ENCODE measurements around the gene TMEM184C.

TMEM184C gene

GRCh38 chr4:147617173-147617840 lies at the start of gene TMEM184C:
Gene TMEM184C (plus strand): TSS chr4:147617397. CDS start chr4:147617957, 560 bp downstream.
- in situ Hi-C loops (cut with HindIII; ENCODE audit: low sequenced_read_pairs): no loop called here
- TF ChIP-seq CTCF (IDR thresholded peaks at IDR 0.05; ENCODE audit: low read depth, low read length): peak; percentile 17
- peak within 1 kb of the TSS; percentile 95 for H3K4me3 ChIP-seq (ENCODE audit: low read depth, low read length)
- peak; percentile 96 for DNase-seq (ENCODE audit: low read depth, low spot score)

- peak; percentile 36 for DNase-seq (ENCODE audit: low read depth, low spot score)
- peak; percentile 33 for TF ChIP-seq CTCF (IDR thresholded peaks at IDR 0.05; ENCODE audit: low read depth, low read length)
- in situ Hi-C loops (cut with HindIII; ENCODE audit: low sequenced_read_pairs): no loop called here
- H3K4me3 ChIP-seq (ENCODE audit: low read depth, low read length): no peak overlapping the region
Measured at GRCh38 chr4:147570616-147571015, 46.6 kb upstream of the TMEM184C start.

GRCh38 chr4:147571036-147571770 lies 46.0 kb upstream of the TMEM184C start:
- H3K4me3 ChIP-seq (ENCODE audit: low read depth, low read length): no peak overlapping the region
- in situ Hi-C loops (cut with HindIII; ENCODE audit: low sequenced_read_pairs): no loop called here
- no peak for TF ChIP-seq CTCF (IDR thresholded peaks at IDR 0.05; ENCODE audit: low read depth, low read length)
- DNase-seq (ENCODE audit: low read depth, low spot score): peak; percentile 31

GRCh38 chr4:147576084-147576483 lies 41.1 kb upstream of the TMEM184C start:
- DNase-seq (ENCODE audit: low read depth, low spot score): no peak
- H3K4me3 ChIP-seq (ENCODE audit: low read depth, low read length): no peak overlapping the region
- in situ Hi-C loops (cut with HindIII; ENCODE audit: low sequenced_read_pairs): no loop called here
- TF ChIP-seq CTCF (IDR thresholded peaks at IDR 0.05; ENCODE audit: low read depth, low read length): no peak

GRCh38 chr4:147578051-147578476 lies 39.1 kb upstream of the TMEM184C start:
- no peak overlapping the region for H3K4me3 ChIP-seq (ENCODE audit: low read depth, low read length)
- no peak for TF ChIP-seq CTCF (IDR thresholded peaks at IDR 0.05; ENCODE audit: low read depth, low read length)
- peak; percentile 94 for DNase-seq (ENCODE audit: low read depth, low spot score)
- in situ Hi-C loops (cut with HindIII; ENCODE audit: low sequenced_read_pairs): no loop called here

- no peak for DNase-seq (ENCODE audit: low read depth, low spot score)
- H3K4me3 ChIP-seq (ENCODE audit: low read depth, low read length): no peak overlapping the region
- no peak for TF ChIP-seq CTCF (IDR thresholded peaks at IDR 0.05; ENCODE audit: low read depth, low read length)
- in situ Hi-C loops (cut with HindIII; ENCODE audit: low sequenced_read_pairs): no loop called here
Measured at GRCh38 chr4:147578593-147578992, 38.6 kb upstream of the TMEM184C start.
